Measurements from ENCODE around the gene ALOX15. TPM values are rescaled to one million over a fixed set of nuclear protein-coding genes. Genes with fewer than 3 reads are reported as not detected.

The ALOX15 gene, protein sequence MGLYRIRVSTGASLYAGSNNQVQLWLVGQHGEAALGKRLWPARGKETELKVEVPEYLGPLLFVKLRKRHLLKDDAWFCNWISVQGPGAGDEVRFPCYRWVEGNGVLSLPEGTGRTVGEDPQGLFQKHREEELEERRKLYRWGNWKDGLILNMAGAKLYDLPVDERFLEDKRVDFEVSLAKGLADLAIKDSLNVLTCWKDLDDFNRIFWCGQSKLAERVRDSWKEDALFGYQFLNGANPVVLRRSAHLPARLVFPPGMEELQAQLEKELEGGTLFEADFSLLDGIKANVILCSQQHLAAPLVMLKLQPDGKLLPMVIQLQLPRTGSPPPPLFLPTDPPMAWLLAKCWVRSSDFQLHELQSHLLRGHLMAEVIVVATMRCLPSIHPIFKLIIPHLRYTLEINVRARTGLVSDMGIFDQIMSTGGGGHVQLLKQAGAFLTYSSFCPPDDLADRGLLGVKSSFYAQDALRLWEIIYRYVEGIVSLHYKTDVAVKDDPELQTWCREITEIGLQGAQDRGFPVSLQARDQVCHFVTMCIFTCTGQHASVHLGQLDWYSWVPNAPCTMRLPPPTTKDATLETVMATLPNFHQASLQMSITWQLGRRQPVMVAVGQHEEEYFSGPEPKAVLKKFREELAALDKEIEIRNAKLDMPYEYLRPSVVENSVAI
- total RNA-seq (2022; extraction: Qiagen RNA extraction), result 0.07 to 0.24 TPM (median 0.15 TPM) in 5 replicates

DNA sequence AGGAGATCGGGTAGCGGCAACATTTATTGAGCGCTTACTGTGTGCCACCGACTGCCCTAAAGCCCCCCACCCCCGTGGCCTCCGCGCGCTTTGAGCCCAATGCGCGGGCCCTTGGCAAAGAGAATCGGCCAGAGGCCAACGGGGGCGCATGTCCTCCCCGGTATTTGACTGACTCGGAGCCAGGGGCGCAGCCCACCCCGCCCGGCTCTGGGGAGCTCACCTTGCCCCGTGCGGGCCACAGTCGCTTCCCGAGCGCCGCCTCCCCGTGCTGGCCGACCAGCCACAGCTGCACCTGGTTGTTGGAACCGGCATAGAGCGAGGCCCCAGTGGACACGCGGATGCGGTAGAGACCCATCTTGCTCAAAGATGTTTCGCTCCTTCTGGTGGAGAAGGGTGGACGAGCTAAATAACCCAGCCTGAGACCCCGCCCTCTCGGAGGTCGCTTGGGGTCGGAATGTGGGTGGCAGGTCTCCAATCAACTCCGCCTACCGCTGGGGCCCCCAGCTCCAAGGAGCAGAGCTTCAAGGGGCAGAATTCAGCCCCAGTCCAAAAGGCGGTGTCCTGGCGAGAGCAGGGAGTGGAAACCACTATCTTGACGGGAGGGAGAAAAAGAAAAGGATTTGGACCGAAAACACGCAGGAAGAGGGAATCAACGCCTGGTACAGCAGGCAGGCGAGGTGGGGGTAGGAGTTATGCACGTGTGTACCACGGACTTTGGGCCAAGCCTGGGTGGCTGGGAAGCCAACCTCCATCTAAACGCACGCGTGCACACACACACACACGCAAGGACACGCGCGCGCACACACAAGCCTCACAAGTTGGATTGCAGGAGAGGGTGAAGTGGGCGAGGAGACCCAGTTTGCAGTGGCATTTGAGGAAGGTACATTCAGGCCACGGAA is at the start of gene ALOX15:
Gene ALOX15 (minus strand): TSS at position 382 of the 899 bp plus-strand sequence. CDS start 27 bp downstream, at position 355.

DNA sequence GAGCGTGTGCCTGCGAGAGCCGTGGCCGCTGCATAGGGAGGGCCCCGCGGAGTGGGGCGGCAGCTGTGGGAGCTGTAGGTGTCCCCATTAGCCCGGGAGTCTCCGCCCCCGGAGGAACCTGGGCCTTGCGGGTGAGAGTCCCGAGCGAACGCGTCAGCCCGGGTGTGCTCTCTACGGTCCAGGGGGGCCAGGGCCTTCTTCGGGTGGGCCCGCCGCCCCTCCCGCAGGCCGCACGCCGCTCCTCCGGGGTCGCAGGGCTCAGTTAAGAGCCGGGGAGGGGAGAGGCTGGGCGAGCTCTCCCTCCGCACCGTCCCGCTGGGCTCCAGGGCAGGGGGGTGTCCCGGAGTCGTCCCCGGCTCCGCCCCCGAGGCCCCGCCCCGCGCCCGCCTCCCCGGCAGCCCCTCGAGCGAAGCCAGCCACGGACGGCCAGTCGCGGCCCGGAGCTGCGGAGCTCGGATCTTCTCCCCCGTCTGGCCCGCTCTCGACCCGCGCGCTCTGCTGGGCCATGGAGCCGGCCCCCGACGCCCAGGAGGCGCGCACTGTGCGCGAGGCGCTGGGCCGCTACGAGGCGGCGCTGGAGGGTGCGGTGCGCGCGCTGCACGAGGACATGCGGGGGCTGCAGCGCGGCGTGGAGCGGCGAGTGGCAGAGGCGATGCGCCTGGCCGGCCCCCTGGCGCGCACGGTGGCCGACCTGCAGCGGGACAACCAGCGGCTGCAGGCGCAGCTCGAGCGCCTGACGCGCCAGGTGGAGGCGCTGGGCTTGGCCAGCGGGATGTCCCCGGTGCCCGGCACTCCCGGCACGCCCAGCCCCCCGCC is 57.2 kb downstream of the ALOX15 start, which contains the start of gene SMTNL2:
Gene SMTNL2 (plus strand): TSS at position 429 of the 816 bp plus-strand sequence. CDS start 77 bp downstream, at position 506.

Other genes with a start within 250 kb of the ALOX15 start
- gene SPNS3, start 207.7 kb downstream of the ALOX15 start, total RNA-seq (2022; extraction: Qiagen RNA extraction), result 0.09 to 0.12 TPM in 2 of 5 replicates, not detected in the others
- 10.5 to 21.5 TPM (median 17.8 TPM) in 5 replicates for gene SPNS2, start 142.8 kb downstream of the ALOX15 start, total RNA-seq (2022; extraction: Qiagen RNA extraction)
- 72.5 to 112 TPM (median 108 TPM) in 5 replicates for gene MYBBP1A, start 86.3 kb downstream of the ALOX15 start, total RNA-seq (2022; extraction: Qiagen RNA extraction)
- gene GGT6, start 81.1 kb downstream of the ALOX15 start, total RNA-seq (2022; extraction: Qiagen RNA extraction), result not detected in 5 replicates
- 0.23 to 0.89 TPM (median 0.28 TPM) in 5 replicates for gene SMTNL2, start 57.1 kb downstream of the ALOX15 start, total RNA-seq (2022; extraction: Qiagen RNA extraction)
- gene PELP1, start 62.5 kb upstream of the ALOX15 start, total RNA-seq (2022; extraction: Qiagen RNA extraction), result 53.4 to 77.7 TPM (median 76.7 TPM) in 5 replicates
- 46.9 to 68.9 TPM (median 57.2 TPM) in 5 replicates for gene ARRB2, start 69.0 kb upstream of the ALOX15 start, total RNA-seq (2022; extraction: Qiagen RNA extraction)
- 36.7 to 41.6 TPM (median 39.5 TPM) in 5 replicates for gene MED11, start 89.8 kb upstream of the ALOX15 start, total RNA-seq (2022; extraction: Qiagen RNA extraction)
- gene ZMYND15, start 98.2 kb upstream of the ALOX15 start, total RNA-seq (2022; extraction: Qiagen RNA extraction), result 0.32 to 0.52 TPM (median 0.40 TPM) in 5 replicates
- 13.7 to 21.8 TPM (median 21.1 TPM) in 5 replicates for gene CXCL16, start 98.2 kb upstream of the ALOX15 start, total RNA-seq (2022; extraction: Qiagen RNA extraction)
- gene TM4SF5, start 130.2 kb upstream of the ALOX15 start, total RNA-seq (2022; extraction: Qiagen RNA extraction), result 0.34 to 1.2 TPM (median 0.66 TPM) in 5 replicates
- gene VMO1, start 144.7 kb upstream of the ALOX15 start, total RNA-seq (2022; extraction: Qiagen RNA extraction), result 0.81 to 1.2 TPM (median 1.0 TPM) in 5 replicates
- not detected in 5 replicates for gene GLTPD2, start 147.3 kb upstream of the ALOX15 start, total RNA-seq (2022; extraction: Qiagen RNA extraction)
- 454 to 502 TPM (median 480 TPM) in 5 replicates for gene PSMB6, start 154.5 kb upstream of the ALOX15 start, total RNA-seq (2022; extraction: Qiagen RNA extraction)
- 16.1 to 28.8 TPM (median 21.3 TPM) in 5 replicates for gene PLD2, start 165.5 kb upstream of the ALOX15 start, total RNA-seq (2022; extraction: Qiagen RNA extraction)
- 37.4 to 64.7 TPM (median 58.2 TPM) in 5 replicates for gene MINK1, start 191.7 kb upstream of the ALOX15 start, total RNA-seq (2022; extraction: Qiagen RNA extraction)